HPDE6-E6E7 (cell line): ENCODE measurements around the gene TRAPPC2.

Source experiments
- DNase-seq: peaks from one replicate; pipeline ENCODE4 v3.0.0; 2011; ENCODE audit warnings: missing footprints; ENCODE audit errors: extremely low spot score

The TRAPPC2 gene

DNA sequence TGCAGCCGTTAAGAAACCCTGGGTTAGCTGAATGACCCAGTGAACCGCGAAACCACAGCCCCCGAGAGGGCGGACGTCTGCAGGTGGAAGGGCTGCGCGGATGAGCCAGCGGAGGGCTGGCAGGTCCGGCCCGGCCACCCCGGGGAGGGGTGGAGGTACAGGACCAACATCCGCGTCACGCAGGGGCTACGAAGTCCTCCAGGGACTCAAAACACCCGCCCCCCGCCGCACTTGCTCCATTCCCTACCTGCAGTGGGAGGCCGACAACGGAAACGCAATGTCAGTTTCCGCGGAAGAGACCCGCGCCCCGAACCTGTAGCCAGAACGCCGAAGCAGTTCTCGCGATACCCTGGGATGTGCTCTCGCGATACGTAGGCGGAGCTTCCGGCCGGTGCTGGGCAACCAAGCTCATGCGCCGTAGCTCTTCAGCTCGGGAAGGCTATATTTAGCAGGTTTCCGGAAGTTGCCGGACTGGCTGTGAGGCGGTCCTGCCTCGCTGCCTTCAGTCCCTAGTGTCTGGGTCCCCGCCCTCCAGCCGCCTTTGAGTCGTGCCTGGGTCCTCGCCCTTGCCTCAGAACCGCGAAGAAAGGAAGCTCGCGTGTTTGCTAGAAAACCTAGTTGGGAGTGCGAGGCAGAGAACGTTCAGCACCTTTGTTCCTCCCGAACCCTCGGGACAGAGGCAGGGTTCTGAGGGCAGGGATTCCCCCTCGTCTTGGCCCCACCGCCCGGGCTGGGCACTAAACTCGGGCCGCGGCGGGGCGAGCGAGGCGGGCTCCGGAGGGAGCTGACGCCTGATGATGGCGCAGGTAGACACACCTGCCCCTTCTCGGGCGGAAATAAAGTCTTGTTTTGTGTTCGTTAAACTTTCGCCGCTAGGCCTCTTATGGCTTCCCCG is at the start of gene TRAPPC2, which contains the start of gene OFD1:
TSS of gene TRAPPC2 (minus strand) at position 343 of the 895 bp plus-strand sequence. CDS start 14,657 bp downstream, outside the sequence.
TSS of gene OFD1 (plus strand) at position 471 of the 895 bp plus-strand sequence. CDS start at position 795, 324 bp downstream.
- peak; percentile 96 for DNase-seq

DNA sequence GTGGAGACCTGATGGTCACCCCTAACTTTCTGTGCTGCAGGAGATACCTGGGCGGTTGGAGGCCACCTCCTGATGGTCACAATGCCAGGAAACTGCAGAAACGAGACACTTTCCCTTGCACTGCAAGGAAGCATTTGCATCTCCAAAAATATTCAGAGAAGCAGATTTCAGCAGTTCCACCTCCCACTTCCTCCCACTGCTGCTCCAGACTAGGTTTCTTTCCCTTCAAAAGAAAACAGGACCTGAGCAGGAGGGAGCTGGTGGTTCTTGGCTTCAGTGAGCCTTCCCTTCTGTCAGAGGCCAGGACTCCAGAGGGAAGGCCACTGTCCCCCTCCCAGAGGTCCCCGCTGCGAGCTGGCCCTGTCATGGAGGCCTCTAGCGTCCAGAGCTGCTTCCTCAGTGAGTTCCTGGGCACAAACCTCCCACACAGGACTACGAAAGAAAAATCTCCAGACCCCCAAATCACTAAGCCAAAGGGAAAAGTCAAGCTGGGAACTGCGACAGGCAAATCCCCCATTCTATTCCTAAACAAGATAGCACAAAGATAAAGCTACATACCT is 46.5 kb upstream of the TRAPPC2 start:
- no peak for DNase-seq

DNA sequence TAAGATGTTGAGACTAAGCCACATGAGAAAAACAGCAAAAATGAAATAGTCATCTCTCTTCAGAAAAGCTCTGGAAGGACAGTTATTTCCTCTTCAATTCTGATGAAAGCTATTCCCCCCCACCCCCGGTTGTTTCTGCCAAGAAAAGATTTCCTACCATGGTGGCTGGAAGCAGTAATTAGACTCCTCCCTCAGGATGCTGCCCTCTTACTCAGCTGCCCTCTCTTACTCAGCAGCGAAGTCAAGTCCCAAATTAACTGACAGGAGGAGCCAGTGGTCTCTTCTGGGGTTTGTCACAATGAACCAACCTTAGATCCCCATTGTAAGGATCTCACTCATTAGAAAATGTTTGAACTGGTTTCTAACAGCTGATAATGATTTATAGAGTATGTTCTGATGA is 44.5 kb upstream of the TRAPPC2 start:
- DNase-seq = peak; percentile 10

DNA sequence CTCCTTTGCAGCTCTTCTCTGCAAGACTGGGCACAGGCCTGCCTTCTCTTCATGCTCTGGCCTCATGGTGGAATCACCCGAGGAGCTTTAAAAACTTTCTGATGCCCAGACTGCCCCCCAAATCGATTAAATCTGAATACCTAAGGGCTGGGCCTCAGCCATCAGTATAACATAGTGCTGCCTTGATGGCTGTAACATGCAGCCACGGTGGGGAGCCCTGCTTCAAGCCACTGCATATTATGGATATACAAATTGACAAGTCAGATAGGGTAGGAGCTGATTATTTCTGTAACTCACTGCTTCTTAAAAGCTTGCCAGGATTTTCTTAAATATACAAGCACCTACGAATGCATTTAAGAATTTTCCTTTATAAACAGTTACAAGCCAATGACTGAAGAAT is 42.0 kb upstream of the TRAPPC2 start:
- no peak for DNase-seq

DNA sequence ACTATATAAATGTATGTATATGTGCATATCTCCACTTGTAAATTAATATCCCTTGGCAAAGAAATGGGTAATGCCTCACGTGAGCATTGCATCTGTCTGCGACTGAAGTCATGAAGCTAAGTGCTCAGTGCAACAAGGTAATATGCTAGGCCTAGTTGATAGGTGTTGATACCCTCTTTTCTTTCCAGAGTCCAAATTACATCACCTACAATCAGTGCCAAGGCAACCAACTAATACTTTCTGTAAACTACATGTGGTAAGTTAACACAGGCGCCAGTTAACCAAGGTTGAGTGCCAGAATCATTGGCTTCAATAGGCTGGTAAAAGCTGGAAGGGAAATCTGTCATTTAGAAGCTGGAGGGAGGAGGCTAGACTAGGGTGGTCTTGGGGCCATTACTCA is 41.4 kb upstream of the TRAPPC2 start:
- DNase-seq = no peak

DNA sequence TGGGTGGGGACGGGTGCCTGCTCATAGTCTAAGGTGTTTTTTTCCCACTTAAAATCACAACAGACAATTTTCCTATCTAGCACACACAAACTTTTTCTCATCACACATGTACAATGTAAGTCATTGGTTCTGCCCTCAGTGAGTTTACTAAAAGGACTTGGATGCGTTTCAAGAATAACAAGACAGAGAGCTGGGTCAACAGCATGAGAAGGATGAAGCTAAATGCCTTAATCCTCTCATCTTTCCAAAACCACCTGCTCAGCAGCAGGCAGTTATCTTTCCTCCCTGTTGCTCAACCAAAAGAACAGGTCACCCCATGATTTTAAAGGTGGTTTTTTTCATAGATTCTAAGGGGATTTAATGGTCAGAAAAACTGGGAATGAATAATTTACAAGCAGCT is 40.3 kb upstream of the TRAPPC2 start:
- no peak for DNase-seq

DNA sequence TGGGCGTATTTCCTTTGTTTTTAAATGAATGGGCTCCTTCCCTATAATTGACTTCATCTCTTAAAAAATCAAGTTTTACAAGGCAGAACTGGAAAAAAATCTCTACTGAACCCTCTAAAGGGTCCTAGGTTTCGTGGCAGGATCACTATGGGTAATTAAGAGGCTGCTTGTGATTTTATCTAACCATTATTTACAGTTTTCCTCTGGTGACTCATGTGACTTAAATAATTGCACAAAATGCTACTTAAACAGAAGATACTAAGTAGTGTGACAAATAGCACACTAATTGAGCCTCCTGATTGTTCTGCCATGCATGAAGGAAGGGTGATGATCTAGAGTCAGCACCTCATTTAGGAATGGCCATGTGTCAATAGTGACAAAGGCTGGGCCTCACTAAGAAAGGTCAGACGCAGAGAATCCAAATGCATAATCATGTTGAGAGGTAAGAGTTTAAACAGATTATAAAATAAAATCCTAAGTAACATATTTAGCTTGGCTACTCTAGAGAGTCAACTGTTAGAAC is 35.7 kb upstream of the TRAPPC2 start:
- no peak for DNase-seq

DNA sequence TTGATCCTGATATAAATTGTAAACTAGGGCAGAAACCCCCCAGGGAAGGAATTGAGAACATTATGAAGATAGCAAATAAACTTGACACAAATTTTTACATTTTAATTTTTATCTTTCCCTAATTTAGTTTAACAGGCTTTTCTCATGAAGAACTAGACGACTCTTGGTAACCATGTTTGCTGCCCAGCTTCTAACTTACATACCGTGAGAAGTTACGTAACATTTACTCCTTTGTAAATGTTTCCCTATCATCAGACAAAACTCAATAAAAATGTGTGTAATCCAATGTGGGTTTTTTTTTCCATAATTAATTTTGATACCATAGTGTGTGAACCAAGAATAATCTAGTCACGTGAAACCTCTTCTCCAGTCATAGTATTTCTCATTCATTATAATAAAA is 34.5 kb upstream of the TRAPPC2 start:
- DNase-seq = no peak

DNA sequence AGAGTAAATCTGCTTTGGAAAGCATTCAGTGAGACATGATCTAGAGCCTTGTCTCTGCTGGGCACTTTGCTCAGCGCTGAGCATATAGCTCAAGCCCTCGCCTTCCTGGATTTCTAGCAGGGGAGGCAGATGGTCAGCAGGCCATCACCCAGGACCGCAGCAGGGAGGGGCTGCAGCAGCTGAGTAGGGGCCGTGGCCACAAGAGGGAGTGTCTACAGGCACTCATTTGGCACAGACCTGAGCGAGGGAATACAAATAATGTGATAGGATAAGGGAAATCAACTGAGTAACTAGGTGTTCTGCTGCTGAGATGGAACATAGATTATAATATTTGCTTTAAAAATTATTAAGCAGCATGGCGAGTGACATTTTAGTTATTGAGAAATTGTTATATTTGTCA is 30.3 kb upstream of the TRAPPC2 start:
- no peak for DNase-seq

DNA sequence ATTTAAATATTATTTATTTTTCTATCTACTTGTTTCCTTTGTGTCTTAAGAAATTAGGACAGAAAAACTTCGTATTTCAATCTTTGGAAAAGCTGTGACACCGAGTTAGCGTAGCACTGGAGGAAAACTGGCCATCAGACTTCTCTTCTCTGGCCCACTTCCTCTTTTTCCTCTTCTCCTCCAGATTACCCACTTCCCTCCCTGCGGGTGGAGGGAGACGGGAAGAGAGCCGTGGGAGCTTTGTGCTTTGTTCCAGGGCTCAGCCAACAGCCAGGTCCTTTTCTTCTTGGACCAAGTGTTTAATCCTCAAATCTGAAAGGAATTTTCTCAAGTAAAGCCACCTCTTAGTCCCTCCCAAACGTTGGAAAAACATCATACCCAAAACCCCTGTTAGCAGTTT is 29.9 kb upstream of the TRAPPC2 start:
- no peak for DNase-seq

DNA sequence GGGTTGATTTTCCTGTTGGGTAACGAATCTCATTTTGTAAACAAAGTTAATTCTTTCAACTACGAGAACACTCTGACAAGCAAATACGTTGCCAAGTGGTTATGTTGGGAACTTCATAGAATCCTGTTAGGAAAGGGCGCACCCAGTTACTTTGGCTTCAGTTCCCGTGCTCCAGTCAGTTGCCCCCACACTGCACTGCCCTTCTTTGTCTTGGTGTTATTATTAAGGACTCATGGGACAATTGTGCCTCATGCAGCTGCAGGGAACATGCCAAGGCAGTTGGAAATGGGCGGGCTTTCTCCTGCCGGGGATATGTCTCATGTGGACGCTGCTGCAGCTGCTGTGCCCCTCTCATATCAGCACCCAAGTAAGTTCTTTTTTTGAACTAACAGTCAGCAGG is 29.1 kb upstream of the TRAPPC2 start:
- no peak for DNase-seq

DNA sequence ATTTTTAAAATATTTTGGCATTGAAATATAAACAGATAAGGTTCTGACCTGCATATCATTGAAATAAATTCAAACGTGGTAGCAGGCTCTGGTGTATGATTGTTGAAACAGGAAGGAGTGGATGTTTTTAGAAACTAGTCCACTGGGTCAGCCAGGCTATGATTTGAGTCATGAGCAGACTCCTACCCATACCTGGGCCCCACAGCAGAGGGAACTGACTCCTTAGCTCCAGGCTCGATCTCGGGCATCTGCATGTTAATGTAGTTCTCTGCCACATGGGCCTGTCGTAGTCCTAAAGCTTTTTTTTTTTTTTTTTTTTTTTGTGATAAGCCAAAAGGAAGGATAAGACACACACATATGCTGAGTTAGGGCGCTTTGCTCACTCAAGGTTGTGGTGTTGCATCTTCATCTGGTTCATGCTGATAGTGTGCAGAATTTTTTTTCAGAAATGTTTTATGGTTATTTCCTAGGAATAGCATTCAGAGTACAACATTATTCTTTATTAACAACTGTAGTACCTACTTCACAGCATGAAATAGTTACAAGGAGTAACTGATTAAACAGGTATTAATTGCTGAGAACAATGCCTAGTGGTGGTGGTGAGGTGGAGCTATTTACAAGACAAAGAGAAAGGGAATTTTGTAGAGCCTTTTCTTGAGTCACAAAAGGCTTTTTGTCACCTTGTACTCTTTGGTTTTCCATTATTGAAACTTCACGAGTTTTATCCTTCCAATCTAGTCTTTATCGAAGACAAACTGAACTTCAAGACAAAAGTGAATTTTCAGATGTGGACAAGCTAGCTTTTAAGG is 27.4 kb upstream of the TRAPPC2 start:
- DNase-seq = no peak

DNA sequence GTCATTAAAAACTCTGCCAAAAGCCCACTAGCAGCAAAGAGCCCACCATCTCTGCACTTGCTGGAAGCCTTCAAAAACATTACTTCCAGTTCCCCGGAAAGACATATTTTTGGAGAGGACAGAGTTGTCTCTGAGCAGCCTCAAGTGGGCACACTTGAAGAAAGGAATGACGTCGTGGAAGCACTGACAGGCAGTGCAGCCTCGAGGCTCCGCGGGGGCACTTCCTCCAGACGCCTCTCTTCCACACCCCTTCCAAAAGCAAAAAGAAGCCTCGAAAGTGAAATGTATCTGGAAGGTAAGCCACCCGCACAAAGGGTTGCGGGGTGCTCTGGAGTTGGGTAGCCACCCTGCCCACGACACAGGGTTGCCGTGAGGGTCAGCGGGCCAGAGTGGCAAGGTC is 26.0 kb upstream of the TRAPPC2 start:
- DNase-seq = no peak

DNA sequence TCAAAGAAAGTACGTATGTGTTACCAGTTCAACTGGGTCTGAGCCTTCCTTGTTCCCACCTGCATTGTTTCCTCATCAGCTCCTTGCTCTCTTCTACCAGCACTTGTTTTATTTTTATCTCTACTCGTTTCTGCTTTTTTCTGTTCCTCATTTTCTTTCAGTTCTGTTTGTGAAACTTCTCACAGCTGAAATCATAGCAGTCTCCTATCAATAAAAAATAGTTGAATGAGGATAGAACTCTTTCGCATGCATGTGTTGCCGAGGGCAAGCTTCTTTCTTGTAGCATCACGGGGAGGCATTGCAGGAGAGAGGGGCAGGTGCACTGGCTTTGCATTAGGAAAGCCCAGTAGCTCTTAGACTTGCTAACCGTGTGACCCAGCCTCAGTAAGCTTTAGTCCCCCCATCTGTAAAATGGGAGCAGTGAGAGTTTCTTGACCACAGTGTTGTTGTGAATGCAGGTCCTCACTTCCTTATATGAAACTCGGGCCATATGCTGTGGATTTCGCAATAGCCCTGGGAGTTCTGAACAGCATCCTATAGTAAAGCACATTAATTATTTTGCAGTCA is 24.8 kb upstream of the TRAPPC2 start:
- DNase-seq = no peak

DNA sequence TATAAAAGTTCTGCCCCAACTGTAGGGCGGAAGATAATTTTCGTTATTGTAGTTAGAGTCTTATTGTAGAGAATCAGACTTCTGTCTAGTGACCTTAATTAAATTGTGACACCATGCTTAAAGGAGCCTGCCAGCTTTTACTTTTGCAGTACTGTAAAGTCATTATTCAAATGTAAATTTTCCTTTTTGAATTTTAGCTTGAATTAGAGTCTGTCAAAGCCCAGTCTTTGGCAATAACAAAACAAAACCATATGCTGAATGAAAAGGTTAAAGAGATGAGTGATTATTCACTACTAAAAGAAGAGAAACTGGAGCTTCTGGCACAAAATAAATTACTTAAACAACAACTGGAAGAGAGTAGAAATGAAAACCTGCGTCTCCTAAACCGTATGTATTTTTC is 22.0 kb upstream of the TRAPPC2 start:
- DNase-seq = no peak

DNA sequence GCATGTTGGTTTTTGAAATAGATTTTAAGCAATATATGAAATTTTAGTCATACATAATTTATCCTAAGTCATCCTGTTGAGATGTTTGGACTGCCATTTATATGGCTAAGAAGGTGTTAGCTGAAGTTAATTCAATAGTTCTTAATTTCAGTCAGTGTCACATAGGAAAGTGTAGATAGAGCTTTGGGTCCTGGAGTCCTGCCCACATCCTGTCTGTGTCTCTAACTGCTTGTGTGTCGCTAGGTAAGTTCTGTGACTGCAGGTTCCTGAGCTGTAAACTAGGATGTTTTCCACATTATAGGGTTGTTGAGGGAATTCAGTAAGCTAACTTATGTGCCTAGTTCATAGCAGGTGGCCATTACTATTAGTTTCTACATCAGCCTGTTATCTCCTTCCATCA is 20.8 kb upstream of the TRAPPC2 start:
- no peak for DNase-seq

DNA sequence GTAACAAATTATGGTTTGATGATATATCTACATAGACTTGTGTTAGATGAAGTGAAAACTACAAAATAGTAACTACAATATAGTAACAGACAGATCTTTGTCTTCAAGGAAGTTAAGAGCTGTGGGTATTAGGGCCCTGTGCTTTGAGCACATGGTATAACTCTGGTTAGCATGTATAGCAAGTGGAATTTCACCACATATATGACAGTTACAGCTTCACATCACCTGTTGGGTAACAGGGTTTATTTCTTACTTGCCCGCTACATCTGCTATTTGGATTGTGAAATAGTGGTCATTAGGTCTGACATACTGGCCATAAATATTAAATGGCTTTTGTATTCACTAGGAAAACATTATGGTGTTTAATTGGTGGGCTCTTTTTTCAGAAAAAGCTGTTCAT is 20.3 kb upstream of the TRAPPC2 start:
- no peak for DNase-seq

DNA sequence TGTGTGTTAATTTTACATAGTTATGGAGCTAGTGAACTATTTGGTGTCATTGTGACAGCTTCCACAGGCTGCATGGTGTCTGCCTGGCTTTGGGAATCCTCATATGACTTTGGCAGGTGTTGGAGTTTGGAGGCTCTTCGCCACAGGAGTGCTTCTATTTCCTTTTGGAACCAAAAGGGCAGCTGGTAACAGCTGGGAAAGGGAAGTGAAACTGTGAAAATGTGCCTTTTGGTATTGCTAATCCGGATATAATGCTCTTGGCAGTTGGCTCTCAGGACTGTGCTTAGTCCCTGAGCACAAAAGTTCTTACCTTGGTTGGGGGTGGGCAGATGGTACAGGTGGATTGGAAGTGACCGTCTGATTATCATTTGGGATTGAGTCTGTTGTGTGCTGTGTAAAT is 18.2 kb upstream of the TRAPPC2 start:
- no peak for DNase-seq

DNA sequence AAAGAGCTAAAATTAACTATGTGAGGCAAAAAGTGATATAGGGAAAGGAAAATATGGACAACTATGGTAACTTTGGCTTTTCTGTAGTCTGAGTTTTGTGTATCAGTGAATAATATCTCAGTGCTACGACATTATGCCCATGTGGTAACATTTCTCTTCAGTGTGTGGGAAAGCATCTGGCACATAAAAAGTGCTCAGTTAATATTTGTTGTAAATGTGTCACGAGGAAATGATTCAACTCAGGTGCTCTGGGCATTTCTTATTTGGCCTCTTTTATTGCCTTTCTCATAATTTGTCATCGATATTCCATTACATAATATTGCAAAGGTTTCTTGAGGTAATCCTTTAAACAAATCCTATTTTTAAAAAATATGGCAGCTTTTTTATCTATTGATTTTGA is 17.7 kb upstream of the TRAPPC2 start:
- no peak for DNase-seq

DNA sequence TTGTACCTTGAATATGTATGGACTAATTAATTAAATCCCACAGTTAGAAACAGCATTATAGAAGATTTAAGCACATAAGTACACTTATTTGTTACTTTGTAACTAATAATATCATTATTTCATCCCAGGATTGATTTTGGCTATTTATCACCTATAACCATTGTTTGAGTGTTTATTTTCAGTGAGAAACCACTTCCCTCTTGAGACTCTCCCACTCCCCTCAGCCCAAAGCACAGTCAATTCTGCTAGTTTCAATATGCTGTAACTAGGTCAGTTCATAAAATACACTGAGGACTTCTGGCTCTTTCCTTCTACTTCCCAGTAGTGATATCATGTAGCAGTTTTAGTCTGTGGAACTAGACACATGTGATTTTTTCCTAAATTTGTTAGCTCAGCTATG is 16.4 kb upstream of the TRAPPC2 start:
- DNase-seq = no peak

DNA sequence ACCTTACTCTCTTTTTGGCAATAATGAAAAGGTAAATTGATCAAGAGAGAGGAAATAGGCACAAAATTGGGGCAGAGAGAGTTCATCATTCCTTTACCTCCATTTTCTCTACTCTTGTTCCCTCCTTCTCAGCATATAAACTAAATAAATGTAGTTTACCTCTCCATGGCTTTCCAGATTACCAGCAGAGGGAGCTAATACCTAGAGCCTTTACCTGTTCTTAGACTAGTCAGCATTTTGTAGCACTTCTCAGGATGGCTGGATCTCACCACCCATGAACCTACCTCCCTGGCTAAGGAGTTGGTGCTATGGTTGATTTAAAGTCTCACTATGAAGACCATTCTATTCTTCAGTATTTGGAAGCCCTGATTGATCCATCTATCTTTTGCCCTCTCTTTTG is 15.8 kb upstream of the TRAPPC2 start:
- peak; percentile 21 for DNase-seq

DNA sequence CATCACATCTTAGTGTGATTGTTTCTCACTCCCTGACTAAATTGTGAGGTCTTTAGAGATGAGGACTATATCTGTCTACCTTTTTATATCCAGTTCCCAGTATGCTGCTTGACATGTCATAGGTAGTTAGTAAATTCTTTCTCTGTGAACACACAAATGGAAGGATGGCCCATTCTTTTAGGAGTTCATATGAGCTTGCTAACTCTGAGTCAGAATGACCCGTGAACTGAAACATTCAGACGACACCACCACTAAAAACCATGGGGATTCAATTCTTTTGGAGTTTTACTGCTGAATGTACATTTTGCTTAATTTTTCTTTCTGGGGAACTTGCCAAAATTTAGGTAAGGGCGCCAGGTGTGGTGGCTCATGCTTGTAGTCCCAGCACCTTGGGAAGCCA is 14.1 kb upstream of the TRAPPC2 start:
- no peak for DNase-seq
